ENCODE data around the gene OGFR.

Gene OGFR

GRCh38 chr20:62804627-62805154 lies at the start of gene OGFR:
OGFR (plus strand) TSS chr20:62804835; CDS start chr20:62804860, 25 bp downstream.
- no peak for DNase-seq

- DNase-seq, result no peak
Observed at GRCh38 chr20:62754991-62755356, 49.7 kb upstream of the OGFR start.

- DNase-seq, result no peak
Observed at GRCh38 chr20:62755817-62756724, 48.6 kb upstream of the OGFR start.

GRCh38 chr20:62758226-62758912 lies 46.3 kb upstream of the OGFR start:
- no peak for DNase-seq

GRCh38 chr20:62759981-62760431 lies 44.6 kb upstream of the OGFR start:
- no peak for DNase-seq

GRCh38 chr20:62760471-62760855 lies 44.2 kb upstream of the OGFR start:
- DNase-seq, result no peak

- no peak for DNase-seq
Observed at GRCh38 chr20:62760856-62761758, 43.5 kb upstream of the OGFR start.

- no peak for DNase-seq
Observed at GRCh38 chr20:62761759-62762131, 42.9 kb upstream of the OGFR start.

- DNase-seq, result no peak
Observed at GRCh38 chr20:62762376-62762775, 42.3 kb upstream of the OGFR start.

- DNase-seq, result no peak
Observed at GRCh38 chr20:62762801-62763368, 41.8 kb upstream of the OGFR start.

- DNase-seq, result no peak
Observed at GRCh38 chr20:62763404-62763803, 41.2 kb upstream of the OGFR start.

GRCh38 chr20:62764156-62764935 lies 40.3 kb upstream of the OGFR start:
- no peak for DNase-seq

GRCh38 chr20:62765021-62765420 lies 39.6 kb upstream of the OGFR start:
- no peak for DNase-seq

GRCh38 chr20:62765432-62766070 lies 39.1 kb upstream of the OGFR start:
- DNase-seq, result no peak

GRCh38 chr20:62766071-62766450 lies 38.6 kb upstream of the OGFR start:
- DNase-seq, result no peak

GRCh38 chr20:62766716-62767115 lies 37.9 kb upstream of the OGFR start:
- no peak for DNase-seq

GRCh38 chr20:62768234-62768546 lies 36.4 kb upstream of the OGFR start:
- no peak for DNase-seq

- no peak for DNase-seq
Observed at GRCh38 chr20:62768551-62769287, 35.9 kb upstream of the OGFR start.

GRCh38 chr20:62769346-62770071 lies 35.1 kb upstream of the OGFR start:
- no peak for DNase-seq

Measured in NCI-H748 treated with DMSO at 0.1 percent for 48 hours (cell line).